GM18861 (cell line): ENCODE results near the gene GNAI1.

ENCODE experiments used
- ATAC-seq: cut with Tn5 transposase; IDR thresholded peaks from one replicate; pipeline ENCODE4 v1.9.1; 2021; ENCODE audit not compliant: unreplicated experiment

Gene GNAI1

GRCh38 chr7:80134536-80135308 lies at the start of gene GNAI1:
Gene GNAI1 (plus strand): TSS chr7:80134831. CDS start chr7:80135161, 330 bp downstream.
- no peak for ATAC-seq

- no peak for ATAC-seq
Observed at GRCh38 chr7:80087051-80087770, 47.4 kb upstream of the GNAI1 start.

- ATAC-seq, result no peak
Observed at GRCh38 chr7:80087771-80088170, 46.9 kb upstream of the GNAI1 start.

- no peak for ATAC-seq
Observed at GRCh38 chr7:80088705-80089104, 45.9 kb upstream of the GNAI1 start.

GRCh38 chr7:80089366-80089765 lies 45.3 kb upstream of the GNAI1 start:
- ATAC-seq, result no peak

- no peak for ATAC-seq
Observed at GRCh38 chr7:80093349-80093748, 41.3 kb upstream of the GNAI1 start.

- no peak for ATAC-seq
Observed at GRCh38 chr7:80095545-80095944, 39.1 kb upstream of the GNAI1 start.

GRCh38 chr7:80097756-80098155 lies 36.9 kb upstream of the GNAI1 start:
- ATAC-seq, result no peak

GRCh38 chr7:80098795-80099194 lies 35.8 kb upstream of the GNAI1 start:
- peak; percentile 67 for ATAC-seq

GRCh38 chr7:80100254-80100653 lies 34.4 kb upstream of the GNAI1 start:
- ATAC-seq, result no peak

- ATAC-seq, result no peak
Observed at GRCh38 chr7:80105701-80106408, 28.8 kb upstream of the GNAI1 start.

- peak; percentile 52 for ATAC-seq
Observed at GRCh38 chr7:80106498-80107113, 28.0 kb upstream of the GNAI1 start.

GRCh38 chr7:80107278-80107677 lies 27.4 kb upstream of the GNAI1 start:
- peak; percentile 63 for ATAC-seq

GRCh38 chr7:80110376-80110775 lies 24.3 kb upstream of the GNAI1 start:
- ATAC-seq, result no peak

GRCh38 chr7:80114159-80114558 lies 20.5 kb upstream of the GNAI1 start:
- ATAC-seq, result no peak

- no peak for ATAC-seq
Observed at GRCh38 chr7:80124526-80125264, 9.9 kb upstream of the GNAI1 start.

- no peak for ATAC-seq
Observed at GRCh38 chr7:80127412-80128160, 7.0 kb upstream of the GNAI1 start.

GRCh38 chr7:80128918-80129317 lies 5.7 kb upstream of the GNAI1 start:
- no peak for ATAC-seq

- ATAC-seq, result no peak
Observed at GRCh38 chr7:80129785-80130184, 4.8 kb upstream of the GNAI1 start.
